Panc1 (cell line): ENCODE measurements around the gene SLC48A1. TPM values are rescaled to one million over a fixed set of nuclear protein-coding genes. Genes with fewer than 3 reads are reported as not detected.

Experiments
- ATAC-seq: fragments of 200-7000 bp; cut with Tn5 transposase; 2 replicates; pipeline ENCODE4 v1.9.1; 2020; ENCODE audit warnings: mild to moderate bottlenecking, moderate library complexity
- BruUV-seq: library from RNA; stranded (reverse); fragments of 400-500 nt; replicated peaks from 2 replicates; lab custom pipeline; 2021; lab: Mats Ljungman, UMichigan
- CTCF ChIA-PET: fragments of 300-600 bp; sonication (Branson Sonifier 250); formaldehyde crosslinking; loops from one replicate; lab custom pipeline; 2022; ENCODE audit warnings: antibody characterized with exemption; lab: Charles Lee
- POLR2A ChIA-PET: fragments of 300-600 bp; sonication (Branson Sonifier 250); formaldehyde crosslinking; loops from one replicate; lab custom pipeline; 2022; ENCODE audit warnings: antibody characterized with exemption; lab: Charles Lee
- DNase-seq: peaks from one replicate; pipeline ENCODE4 v3.0.0-alpha.2; 2010; ENCODE audit warnings: low read depth, low spot score
- H3K27ac ChIP-seq: 2 replicates; pipeline ENCODE4 v1.5.1; 2011; ENCODE audit warnings: mild to moderate bottlenecking, low read length, inconsistent platforms
- H3K27me3 ChIP-seq: fragments of 200-500 bp; sonication (Bioruptor generic); 2 replicates; pipeline ENCODE4 v1.6.0; 2014; ENCODE audit warnings: low read length, inconsistent platforms; ENCODE audit not compliant: control insufficient read depth, insufficient read depth
- H3K36me3 ChIP-seq: fragments of 200-500 bp; sonication (Bioruptor generic); 2 replicates; pipeline ENCODE4 v1.5.1; 2014; ENCODE audit warnings: inconsistent platforms, mild to moderate bottlenecking, low read length, moderate library complexity; ENCODE audit not compliant: control insufficient read depth, insufficient read depth
- H3K4me1 ChIP-seq: 2 replicates; pipeline ENCODE4 v1.5.1; 2011; ENCODE audit warnings: inconsistent platforms, mild to moderate bottlenecking, low read length, moderate library complexity; ENCODE audit not compliant: control insufficient read depth, insufficient read depth
- H3K4me3 ChIP-seq, 2 experiments: 2 replicates each; pipeline ENCODE4 v1.5.1; 2011 to 2012; ENCODE audit warnings: low read depth in 2 of 2, low read length in 2 of 2, mild to moderate bottlenecking in 2 of 2, inconsistent platforms in 1 of 2, moderate library complexity in 1 of 2
- H3K9me3 ChIP-seq: fragments of 200-500 bp; sonication (Bioruptor generic); 2 replicates; pipeline ENCODE4 v1.5.1; 2014; ENCODE audit warnings: low read depth, mild to moderate bottlenecking, inconsistent platforms, low read length, moderate library complexity; ENCODE audit not compliant: control insufficient read depth, insufficient read depth
- POLR2AphosphoS5 ChIP-seq: IDR thresholded peaks from 2 replicates; pipeline ENCODE4 v1.6.1; 2012; ENCODE audit warnings: mild to moderate bottlenecking, low read depth, low read length, moderate library complexity
- SIN3A ChIP-seq: IDR thresholded peaks from 2 replicates; pipeline ENCODE4 v1.6.1; 2012; ENCODE audit warnings: low read depth, mild to moderate bottlenecking, low read length, moderate library complexity, borderline replicate concordance; ENCODE audit not compliant: insufficient read depth
- TCF7L2 ChIP-seq: IDR thresholded peaks from 2 replicates; pipeline ENCODE4 v1.6.1; 2011; ENCODE audit warnings: mild to moderate bottlenecking, low read depth, low read length, inconsistent platforms
- in situ Hi-C: cut with HindIII; loops from 2 replicates; pipeline ENCODE4 v1.10.0; 2016; ENCODE audit warnings: low sequenced_read_pairs, low pct_unique_long_range_greater_than_20kb
- intact Hi-C: fragments of 100-400 bp; cut with micrococcal nuclease; formaldehyde crosslinking; loops from one replicate; pipeline ENCODE4 v1.10.0; 2022; ENCODE audit not compliant: unreplicated experiment
- total RNA-seq: library from RNA; stranded (reverse); gene quantifications from one replicate; pipeline ENCODE4 v1.2.1, GENCODE V29; 2021; ENCODE audit not compliant: unreplicated experiment
- TF ChIP-seq, protein P1 (sequence below): fragments of 450-650 bp; IDR thresholded peaks from 2 replicates; pipeline ENCODE4 v1.5.1; 2017; ENCODE audit warnings: mild to moderate bottlenecking
- TF ChIP-seq, protein P2 (sequence below), 2 experiments: IDR thresholded peaks; 2 replicates each; pipeline ENCODE4 v1.6.1; 2011 to 2012; ENCODE audit warnings: low read depth in 2 of 2, control low read depth in 1 of 2, low read length in 1 of 2, mild to moderate bottlenecking in 1 of 2, moderate library complexity in 1 of 2; ENCODE audit not compliant: insufficient read depth in 1 of 2

SLC48A1 gene
- total RNA-seq, 1 experiment from 2014 or later = 32.0 TPM

DNA sequence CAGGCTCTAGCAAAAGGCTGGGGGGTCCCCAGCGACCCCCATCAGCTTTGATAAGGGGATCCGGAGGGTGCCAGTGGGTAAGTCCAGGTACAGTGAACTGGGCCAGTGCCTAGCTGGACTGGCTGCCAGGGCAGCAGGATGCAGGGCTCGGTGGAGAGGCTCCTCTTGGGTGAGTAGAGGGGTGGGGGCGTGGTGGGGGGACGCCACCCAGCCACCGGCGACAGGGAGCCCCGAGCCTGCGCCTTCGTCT lies 14.5 kb upstream of the SLC48A1 start:
- H3K36me3 ChIP-seq = no peaks in the 10 kb centered on the region
- ATAC-seq (peak; percentile 54), DNase-seq (no peak)
- H3K27me3 ChIP-seq = no peaks in the 10 kb centered on the region
- CTCF ChIA-PET = interaction anchor here (0.6 to 2.6 kb wide), 5 partner anchors 10 to 1367 kb away, joined by 3 to 13 read pairs (median 6); no protein-coding TSS in a partner anchor
- H3K4me3 ChIP-seq = peak overlapping the region; percentile 74 to 87
- POLR2A ChIA-PET = interaction anchor here (0.7 kb wide), 1 partner anchor 232 kb away, joined by 3 read pairs; no protein-coding TSS in a partner anchor
- no peaks in the 10 kb centered on the region for H3K9me3 ChIP-seq
- in situ Hi-C loops (no loop called here), intact Hi-C loops (no loop called here)
- peak overlapping the region; percentile 85 for H3K27ac ChIP-seq
- BruUV-seq = no TSS peak
- H3K4me1 ChIP-seq = peaks cover 29% of the 10 kb centered on the region
- TF ChIP-seq, protein P1, sequence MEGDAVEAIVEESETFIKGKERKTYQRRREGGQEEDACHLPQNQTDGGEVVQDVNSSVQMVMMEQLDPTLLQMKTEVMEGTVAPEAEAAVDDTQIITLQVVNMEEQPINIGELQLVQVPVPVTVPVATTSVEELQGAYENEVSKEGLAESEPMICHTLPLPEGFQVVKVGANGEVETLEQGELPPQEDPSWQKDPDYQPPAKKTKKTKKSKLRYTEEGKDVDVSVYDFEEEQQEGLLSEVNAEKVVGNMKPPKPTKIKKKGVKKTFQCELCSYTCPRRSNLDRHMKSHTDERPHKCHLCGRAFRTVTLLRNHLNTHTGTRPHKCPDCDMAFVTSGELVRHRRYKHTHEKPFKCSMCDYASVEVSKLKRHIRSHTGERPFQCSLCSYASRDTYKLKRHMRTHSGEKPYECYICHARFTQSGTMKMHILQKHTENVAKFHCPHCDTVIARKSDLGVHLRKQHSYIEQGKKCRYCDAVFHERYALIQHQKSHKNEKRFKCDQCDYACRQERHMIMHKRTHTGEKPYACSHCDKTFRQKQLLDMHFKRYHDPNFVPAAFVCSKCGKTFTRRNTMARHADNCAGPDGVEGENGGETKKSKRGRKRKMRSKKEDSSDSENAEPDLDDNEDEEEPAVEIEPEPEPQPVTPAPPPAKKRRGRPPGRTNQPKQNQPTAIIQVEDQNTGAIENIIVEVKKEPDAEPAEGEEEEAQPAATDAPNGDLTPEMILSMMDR = no peak
- TF ChIP-seq, protein P2, sequence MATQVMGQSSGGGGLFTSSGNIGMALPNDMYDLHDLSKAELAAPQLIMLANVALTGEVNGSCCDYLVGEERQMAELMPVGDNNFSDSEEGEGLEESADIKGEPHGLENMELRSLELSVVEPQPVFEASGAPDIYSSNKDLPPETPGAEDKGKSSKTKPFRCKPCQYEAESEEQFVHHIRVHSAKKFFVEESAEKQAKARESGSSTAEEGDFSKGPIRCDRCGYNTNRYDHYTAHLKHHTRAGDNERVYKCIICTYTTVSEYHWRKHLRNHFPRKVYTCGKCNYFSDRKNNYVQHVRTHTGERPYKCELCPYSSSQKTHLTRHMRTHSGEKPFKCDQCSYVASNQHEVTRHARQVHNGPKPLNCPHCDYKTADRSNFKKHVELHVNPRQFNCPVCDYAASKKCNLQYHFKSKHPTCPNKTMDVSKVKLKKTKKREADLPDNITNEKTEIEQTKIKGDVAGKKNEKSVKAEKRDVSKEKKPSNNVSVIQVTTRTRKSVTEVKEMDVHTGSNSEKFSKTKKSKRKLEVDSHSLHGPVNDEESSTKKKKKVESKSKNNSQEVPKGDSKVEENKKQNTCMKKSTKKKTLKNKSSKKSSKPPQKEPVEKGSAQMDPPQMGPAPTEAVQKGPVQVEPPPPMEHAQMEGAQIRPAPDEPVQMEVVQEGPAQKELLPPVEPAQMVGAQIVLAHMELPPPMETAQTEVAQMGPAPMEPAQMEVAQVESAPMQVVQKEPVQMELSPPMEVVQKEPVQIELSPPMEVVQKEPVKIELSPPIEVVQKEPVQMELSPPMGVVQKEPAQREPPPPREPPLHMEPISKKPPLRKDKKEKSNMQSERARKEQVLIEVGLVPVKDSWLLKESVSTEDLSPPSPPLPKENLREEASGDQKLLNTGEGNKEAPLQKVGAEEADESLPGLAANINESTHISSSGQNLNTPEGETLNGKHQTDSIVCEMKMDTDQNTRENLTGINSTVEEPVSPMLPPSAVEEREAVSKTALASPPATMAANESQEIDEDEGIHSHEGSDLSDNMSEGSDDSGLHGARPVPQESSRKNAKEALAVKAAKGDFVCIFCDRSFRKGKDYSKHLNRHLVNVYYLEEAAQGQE (IDR thresholded peaks at IDR 0.05; ENCODE audit: insufficient read depth in 1 of 2, low read depth in 2 of 2, low read length in 1 of 2) = no peak
- TF ChIP-seq TCF7L2 = no peak
- TF ChIP-seq SIN3A = no peak

DNA sequence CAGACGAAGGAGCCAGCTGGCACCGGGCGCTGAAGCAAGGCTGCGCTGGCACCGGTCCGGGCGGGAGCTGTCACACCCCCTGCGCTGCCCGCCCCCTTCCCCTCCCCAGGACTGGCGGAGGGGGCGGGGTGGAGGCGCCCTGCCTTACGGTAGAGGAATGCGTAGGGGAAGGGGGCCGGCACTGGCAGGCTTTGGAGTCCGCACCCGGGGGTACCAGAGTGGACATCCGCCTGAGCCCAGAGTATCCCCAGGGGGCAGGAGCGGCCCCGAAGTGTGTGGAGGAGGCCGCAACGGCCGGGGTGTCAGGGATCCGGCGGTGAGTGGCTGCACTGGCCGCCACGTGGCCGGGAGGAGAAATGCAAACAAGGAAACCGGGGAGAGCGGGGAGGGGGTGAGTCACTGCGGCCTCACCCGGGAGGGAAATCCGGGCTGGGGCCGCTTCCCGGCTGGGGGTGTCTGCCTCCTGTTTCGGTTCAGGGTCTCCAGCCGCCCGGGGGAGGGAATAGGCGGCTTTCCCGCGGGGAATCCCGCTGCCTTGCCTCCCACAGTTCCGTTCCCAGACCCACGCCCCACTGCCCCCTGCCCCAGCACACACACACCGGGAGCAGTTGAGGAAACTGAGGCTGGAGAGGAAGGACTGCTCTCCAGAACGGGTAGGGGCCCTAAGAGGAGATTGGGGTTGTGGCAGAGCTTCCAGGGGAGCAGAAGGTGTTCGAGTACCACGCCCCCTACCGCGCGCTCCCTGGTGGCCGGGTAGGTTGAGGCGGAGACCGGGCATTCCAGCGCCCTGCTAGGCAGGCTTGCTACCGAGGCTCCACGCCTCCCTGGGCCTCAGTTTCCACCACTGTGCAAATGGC lies 14.0 kb upstream of the SLC48A1 start, which contains the start of gene RAPGEF3:
Gene RAPGEF3 (minus strand): TSS at position 47 of the 857 bp plus-strand sequence. CDS start 324 bp downstream, outside the sequence.
- intact Hi-C loops = no loop called here
- CTCF ChIA-PET = interaction anchor here (0.6 to 2.6 kb wide), 6 partner anchors 9 to 1367 kb away, joined by 3 to 13 read pairs (median 5); no protein-coding TSS in a partner anchor
- H3K36me3 ChIP-seq = no peaks in the 10 kb centered on the region
- TF ChIP-seq, protein P2 (IDR thresholded peaks at IDR 0.05; ENCODE audit: insufficient read depth in 1 of 2, low read depth in 2 of 2, low read length in 1 of 2) = no peak
- TF ChIP-seq POLR2AphosphoS5 (peak; percentile 41; the same call in 1 of the 2 replicates), TCF7L2 (no peak)
- TF ChIP-seq, protein P1 = peak; percentile 90
- TSS peak; percentile 79 for BruUV-seq
- peak within 1 kb of the TSS; percentile 85 for H3K27ac ChIP-seq
- ATAC-seq (peak; percentile 92), DNase-seq (no peak)
- in situ Hi-C loops = no loop called here
- no peaks in the 10 kb centered on the region for H3K9me3 ChIP-seq
- POLR2A ChIA-PET = interaction anchor here (0.7 kb wide), 1 partner anchor 232 kb away, joined by 3 read pairs; no protein-coding TSS in a partner anchor
- no peaks in the 10 kb centered on the region for H3K27me3 ChIP-seq
- peaks cover 24% of the 10 kb centered on the region for H3K4me1 ChIP-seq
- peak within 1 kb of the TSS; percentile 74 to 87 for H3K4me3 ChIP-seq
